Stimulated activated naive CD4-positive, alpha-beta T cell (primary cell): ENCODE data around the gene IL17RB.

Experiments
- DNase-seq, 6 experiments: peaks; one replicate each; lab custom pipeline; 2025; lab: John Stamatoyannopoulos, UW

Gene IL17RB

DNA sequence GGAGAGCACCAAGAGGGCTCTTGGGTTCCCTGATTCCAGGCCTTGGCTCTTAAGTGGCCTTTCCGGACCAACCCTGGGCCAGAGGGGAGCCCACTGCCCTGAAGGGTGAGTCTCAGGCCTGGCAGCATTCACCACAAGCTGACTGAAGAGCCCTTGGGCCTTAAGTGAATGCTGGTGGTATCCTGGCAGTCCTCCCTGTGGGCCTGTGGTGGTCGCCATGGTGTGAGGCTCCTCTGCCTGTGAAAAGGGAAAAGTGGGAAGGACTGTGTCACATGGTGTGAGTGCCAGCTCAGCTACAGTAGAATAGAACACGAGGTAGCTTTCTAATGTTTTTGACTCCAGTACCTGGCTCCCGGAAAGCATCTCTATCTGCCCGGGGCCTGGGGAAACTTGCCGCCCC lies 15.4 kb upstream of the IL17RB start:
- DNase-seq, result no peak

DNA sequence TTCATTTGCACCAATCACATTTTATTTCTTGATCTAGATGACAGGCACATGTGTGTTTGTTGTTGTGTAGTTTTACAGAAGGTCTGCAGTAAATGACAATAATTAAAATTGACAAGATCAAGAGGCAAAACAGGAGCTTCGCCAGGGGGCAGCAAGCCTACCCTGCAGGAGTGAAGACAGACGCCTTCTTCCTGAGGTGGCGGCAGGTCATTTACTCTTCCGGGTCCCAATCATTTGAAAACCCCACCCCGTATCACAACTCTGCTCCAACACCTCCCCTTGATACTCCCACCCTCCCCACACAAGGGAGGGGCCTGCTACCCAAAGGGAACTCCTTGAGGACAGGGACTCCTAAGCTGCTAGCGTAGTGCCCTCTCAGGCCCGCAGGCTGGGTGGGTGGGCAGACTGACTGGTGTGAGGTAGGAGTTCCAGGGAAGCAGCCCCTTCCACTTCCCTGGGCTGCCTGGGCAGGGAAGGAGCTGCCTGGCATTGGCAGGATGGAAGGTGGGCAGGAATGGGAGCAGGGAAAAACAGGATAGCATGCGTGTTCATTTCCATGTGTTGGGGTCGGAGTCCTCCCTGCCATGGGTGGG lies 13.2 kb upstream of the IL17RB start:
- no peak for DNase-seq

DNA sequence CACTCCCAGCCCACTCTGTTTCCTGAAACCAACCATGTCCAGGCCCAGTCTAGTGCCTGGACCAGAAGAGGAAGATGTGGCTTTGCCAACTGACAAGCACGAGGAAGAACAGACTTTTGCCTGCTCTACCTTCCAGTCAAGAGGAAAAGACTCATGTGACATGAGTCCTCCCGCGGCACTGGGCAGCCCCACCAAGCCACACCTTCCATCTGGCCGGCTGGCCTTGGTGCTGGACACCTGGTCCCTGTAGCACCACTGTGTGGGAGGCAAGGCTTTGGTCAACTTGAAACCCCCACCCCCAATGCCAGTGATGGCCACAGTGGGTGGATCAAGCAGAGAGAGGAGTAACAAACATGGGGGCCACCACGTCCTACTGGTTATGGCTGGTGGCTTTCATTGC lies 12.7 kb upstream of the IL17RB start:
- DNase-seq, result no peak

DNA sequence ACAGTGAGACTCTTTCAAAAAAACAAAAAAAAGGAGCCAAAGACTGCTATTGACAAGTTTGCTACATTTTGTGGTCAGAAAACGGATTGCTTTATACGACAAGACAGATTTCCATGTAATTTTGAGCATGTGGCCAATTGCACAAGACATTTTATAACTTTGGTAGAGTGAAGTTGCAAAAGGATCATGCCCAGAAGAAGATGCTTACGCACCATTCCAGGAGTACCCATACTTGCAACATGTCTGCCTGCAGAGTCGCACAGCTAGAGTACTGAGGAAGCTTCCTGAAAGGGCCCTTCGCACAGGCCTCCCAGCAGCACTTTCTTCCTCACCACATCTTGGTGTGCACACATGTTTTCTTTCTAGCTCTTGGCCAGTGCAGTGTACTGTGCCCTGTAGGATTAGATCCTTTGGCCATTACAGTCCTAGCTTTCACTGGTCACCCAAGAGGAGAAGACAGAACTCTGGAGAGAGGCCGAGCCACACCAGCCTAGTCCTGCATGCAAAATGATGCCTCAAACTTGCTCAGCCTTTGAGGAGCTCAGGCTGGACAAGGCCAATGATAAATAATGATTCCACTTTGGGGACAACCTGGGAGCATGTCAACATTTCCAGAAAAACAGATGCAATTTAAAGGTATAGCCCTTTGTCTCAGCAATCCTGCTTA lies 11.8 kb upstream of the IL17RB start:
- DNase-seq, result no peak

DNA sequence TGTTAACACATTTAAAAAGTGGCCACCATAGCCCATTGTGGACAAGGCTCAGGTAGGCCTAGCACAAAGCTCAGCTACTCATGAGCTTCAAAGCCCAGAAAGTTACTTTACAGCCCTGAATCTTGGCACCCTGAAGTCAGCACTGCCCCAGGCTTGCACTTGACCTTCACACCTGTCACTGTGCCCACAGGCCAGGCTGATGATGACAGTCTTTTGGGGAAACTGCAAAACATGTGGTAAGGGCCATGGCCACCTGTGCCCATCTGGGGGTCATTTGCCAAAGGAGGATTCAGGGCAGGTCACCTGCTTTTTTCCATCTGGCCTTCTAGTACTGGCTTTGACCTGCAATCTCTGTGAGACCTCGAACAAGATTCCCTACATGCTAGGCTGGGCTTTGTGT lies 11.1 kb upstream of the IL17RB start:
- no peak for DNase-seq

DNA sequence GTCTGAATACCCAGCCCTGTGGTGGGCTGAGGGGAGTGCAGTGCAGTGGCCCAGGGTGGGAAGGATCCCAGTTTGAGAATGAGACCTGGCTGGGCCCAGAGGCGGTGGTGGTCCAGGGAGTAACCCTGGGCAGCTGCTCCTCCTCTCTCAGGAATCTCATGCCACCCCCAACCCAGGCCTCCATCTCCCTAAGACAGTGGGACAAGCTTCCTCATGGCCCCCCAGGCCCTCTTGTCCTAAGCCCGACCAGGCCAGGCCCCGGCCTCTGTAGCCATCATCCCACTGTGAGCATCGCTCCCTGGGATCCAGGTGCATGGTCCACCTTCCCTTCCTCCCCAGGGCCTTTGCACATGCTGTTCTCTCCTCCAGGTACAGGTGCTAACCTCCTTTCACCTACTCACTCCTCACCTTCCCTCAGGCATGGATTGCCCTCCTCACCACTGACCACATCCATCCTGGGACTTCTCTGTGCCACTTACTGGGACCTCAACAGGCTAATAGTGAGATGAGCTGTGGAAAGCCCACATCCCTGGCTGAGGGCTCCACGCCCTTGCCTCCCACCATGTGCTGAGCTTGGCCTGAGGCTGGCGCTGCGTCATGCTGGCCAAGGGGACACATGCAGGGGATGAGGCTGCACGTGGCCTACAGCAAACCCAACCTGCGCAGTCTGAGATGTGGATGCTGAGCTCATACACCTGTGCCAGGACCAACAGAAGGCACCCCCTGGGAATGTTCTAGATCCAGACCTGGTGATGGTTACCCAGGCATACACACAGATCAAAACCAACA lies 10.1 kb upstream of the IL17RB start:
- DNase-seq, result no peak

DNA sequence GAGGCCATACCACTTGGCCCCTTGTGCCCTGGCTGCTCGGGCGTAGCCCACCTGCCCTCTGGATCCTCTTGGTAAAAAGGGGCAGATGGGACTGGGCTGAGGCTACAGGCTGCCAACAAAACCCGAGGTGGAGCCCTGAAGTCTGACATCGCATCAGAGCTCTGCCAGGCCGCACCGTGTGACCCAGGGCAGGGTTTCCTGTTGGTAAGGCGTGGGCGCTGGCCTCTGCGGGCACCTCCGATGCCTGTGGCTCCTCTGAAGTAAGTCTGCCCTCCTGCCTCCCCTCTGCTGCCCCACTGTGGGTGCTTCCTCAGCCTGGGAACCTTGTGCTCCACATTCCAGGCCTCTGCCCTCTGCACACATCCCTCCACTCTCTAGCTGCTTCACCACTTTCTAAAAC lies 9.0 kb upstream of the IL17RB start:
- no peak for DNase-seq

DNA sequence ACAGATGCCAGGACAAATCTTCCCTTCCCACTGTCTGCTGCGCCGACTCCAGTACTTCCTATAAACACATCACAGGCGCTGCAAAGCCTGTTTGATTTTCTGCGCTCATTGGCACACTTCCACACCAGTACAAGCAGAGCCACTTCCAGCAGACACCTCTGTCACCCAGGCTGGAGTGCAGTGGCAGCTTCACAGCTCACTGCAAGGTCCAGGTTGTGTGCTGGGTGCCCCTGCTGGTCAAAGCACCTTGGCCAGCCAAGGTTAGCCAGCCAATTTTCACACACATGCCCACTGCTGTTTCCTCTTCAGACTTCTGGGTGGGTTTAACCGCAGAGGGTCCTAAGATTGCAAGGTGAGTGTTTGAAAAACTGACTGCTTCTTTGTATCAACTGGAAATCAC lies 5.1 kb upstream of the IL17RB start:
- DNase-seq, result no peak

DNA sequence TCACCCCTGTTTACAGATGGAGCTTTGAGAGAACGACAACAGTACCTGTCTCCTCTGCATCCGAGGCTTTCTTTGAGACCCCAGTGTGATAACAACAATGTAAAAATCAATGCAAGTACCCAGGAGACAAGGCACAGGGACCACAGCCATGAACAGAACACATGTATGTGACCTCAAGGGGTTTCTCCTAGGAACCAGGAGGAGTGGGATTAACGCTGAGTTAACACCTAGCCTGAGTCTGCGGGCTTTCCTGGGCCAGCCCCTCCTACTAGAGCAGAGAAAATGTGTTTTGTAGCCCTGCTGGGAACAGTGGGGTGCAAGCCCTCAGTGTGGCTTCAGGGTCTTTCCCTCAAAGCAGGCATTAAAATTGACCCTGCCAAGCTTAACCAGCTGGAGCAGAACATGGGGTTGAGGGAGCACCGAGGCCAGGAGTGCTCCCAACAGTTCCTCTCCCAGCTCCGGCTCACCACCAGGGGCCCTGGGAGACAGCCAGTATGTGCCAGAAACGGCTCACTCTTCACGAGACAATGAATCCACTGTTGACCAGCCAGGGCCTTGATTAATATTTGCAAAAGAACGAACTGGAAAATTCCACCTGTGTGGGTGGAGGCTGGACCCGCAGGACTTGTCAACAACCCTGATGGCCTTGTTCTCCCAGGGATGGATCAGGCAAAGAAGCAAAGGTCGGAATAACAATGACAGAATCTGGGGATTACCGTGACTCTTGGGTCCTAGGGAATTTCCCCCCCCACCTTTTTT lies 3.8 kb upstream of the IL17RB start:
- DNase-seq, result no peak

DNA sequence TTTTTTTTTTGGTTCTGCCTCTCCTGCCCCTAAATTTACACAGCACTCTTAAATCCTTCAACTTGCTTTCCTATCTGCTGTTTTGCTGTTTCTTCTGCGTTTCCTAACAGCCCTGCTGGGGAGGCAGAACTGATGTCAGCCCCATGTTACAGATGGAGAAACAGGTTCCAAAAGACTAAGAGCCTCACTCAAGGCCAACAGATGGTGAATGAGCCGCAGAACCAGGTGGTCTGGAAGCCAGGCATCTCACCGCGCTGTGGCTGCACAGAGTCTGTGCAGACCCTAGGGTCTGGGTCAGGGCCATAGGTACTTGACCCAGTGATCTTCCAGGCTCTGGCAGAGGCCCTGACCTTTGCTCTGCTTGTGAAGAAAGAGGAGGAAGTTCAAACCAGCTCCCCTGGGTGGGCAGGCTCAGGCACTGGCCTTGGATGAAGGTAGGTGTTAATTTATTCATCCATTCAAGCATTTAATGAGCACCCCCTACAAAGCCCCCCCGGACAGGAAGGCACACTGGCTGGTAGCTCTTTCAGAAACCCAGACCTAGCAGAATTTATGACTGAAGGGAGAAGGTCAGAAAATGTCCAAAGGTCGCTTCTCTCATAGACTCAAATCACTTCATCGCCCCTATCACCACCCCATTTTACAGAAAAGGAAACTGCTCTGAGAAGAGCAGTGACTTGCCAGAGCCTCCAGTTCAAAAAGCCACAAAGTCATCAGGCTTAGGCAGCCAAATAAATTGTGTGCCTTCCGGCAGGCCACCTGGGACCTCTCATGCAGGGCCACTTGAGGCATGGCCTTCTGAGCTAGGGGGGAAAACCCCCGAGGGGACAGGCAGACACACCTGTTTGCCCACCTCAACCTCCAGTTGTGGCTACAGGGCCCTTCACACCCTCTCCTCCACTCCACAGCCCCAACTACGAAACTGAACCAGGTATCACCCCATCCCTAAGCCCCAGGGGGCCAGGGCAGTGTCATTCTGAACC lies 2.9 kb upstream of the IL17RB start:
- DNase-seq, result no peak

DNA sequence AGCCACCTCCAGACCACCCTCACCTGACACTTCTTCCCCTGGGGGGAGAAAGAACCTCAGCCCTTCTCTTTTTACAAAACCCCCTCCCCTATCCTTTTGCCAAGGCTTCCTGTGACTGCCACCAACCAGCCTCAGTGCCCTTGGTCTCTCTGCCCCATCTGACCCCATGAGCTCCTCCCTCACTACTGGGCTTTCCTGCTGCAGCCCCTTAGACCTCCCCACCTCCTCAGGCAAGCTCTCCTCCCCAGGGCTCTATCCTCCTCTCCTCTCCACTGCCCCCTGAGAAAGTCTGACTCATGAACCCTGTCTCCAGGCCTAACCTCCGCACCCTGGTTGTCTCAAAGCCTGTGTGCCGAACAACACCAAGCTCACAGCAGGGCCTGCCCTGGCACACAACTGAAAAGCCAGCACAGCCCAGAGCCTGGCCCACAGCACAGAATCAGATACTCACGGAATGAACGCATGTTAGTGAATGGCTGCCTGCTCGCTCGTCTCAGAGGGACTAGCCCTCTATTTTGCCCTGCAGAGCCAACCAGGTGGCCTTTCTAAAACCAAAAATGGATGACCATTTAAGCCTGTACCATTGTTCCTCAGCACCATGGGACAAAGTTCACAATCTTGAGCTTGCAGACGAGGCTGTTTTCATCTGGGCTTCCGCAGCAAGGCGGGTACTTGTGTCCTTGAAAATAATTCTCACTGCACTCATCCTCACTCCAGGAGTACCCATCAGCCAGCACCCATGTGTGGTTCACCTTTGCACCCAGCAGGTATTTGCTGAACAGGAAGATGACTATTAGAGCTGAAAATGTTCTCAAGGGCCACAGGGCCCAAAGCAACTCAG lies 1.9 kb upstream of the IL17RB start:
- DNase-seq, result no peak

DNA sequence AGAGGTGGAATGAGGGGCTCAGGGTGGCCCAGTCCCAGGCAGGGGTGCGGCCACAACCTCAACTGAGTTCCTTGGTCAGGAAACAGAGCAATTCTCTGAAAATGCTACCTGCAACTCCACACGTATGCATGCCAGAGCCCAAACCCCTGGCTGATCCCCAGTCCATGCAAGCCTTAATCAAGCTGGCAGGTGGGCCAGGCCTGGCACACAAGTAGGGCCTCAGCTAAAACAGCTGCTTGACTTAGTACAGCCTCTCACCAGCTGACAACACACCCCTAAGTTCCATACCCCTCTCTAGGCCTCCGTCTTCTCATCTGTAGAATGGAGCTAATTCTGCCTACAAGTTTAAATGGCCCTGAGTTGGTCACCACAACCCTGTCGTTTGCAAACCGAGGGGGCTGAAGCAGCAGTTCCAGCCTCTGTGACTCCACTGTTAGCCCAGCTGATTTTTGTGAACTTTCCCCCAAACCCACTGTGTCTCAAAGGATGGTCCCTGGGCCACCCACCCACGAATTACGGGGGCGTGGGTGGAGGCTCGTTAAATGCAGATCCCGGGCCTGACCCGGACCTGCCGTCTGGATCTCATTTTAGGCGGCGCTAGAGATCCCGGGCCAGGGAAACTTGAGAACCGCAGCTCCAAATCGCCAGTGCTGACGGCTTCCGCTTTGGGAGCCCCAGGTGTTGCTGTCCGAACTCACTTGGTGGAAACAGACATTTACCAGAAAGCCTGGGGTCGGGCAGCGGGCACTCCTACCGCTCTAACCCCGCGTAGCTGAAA lies 1.1 kb upstream of the IL17RB start:
- no peak for DNase-seq

DNA sequence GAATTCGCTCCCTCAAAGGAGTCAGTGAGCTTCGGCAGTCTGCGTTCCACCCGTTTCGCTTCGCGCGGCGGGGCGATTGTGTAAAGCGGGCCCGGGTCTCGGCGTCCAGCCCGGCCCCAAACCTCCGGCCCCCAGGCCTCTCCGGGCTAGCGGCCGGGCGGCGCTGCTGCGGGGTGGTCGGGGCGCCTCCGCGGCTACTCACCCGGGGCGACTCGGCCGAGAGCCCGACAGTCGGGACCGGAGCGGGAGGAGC lies 561 bp upstream of the IL17RB start:
- no peak for DNase-seq

DNA sequence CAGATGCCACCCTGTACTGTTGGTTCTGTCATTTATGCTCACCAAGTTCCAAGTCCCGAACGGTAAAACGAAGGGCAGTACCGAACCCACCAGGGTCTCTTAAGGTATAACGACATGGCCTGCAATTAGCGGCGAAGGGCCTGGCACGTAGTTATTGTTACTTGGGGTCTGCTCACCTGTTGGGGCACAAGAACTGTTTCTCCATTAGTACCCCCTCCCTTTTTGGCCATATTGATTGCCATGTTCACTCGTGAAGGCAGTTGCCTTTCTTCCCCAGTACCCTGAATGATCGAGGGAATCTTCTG lies 435 bp downstream of the IL17RB start:
- no peak for DNase-seq

DNA sequence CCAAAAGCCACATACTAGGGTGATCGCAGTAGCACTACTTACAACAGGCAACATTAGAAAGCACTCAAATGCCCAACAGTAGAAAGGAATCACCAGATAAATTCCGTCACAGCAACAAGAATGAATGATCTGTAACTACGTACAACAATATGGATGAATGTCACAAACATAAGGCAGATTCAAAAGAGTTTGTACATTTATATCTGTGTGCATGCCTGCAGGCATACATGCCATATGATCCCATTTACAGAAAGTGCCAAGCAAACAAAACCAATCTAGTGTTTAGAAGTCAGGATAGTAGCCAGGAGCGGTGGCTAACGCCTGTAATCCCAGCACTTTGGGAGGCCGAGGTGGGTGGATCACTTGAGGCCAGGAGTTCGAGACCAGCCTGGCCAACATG lies 3.5 kb downstream of the IL17RB start:
- DNase-seq, result no peak

DNA sequence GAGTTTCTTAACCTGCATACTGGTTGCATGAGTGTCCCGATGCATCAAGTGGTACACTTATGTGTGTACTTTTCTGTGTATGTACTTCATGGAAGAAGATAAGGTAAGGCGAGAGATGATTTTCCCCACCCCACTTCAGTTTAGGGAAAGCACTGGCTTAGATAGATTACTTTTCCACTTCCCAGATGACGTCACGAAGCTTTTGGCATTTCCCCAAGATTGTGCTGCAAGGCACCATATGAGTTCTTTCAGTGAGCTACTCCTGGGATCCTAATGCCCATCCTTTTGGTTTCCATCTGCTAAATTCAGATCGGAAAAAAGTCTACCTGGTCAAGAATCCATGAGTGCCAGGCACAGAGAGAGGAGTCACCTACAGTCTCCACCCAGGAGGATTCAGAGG lies 4.5 kb downstream of the IL17RB start:
- DNase-seq, result no peak

DNA sequence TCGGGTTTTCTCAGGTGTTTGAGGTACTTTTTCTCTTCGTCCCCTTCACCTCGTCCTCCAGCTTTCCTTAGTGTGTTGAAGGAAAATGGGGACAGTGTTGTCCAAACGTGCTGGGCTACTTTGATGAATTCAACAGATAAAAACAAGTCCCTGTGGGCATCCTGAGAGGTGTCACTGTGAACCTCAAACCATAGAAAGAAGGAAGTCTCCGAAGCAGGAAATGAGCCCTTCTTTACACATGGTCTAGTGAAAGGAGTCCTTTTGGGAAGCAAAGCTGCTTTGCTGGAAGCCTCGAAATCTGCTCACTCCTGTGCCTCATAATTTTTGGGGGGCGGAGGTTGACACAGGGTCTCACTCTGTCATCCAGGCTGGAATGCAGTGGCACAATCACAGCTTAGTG lies 10.6 kb downstream of the IL17RB start:
- DNase-seq, result no peak

DNA sequence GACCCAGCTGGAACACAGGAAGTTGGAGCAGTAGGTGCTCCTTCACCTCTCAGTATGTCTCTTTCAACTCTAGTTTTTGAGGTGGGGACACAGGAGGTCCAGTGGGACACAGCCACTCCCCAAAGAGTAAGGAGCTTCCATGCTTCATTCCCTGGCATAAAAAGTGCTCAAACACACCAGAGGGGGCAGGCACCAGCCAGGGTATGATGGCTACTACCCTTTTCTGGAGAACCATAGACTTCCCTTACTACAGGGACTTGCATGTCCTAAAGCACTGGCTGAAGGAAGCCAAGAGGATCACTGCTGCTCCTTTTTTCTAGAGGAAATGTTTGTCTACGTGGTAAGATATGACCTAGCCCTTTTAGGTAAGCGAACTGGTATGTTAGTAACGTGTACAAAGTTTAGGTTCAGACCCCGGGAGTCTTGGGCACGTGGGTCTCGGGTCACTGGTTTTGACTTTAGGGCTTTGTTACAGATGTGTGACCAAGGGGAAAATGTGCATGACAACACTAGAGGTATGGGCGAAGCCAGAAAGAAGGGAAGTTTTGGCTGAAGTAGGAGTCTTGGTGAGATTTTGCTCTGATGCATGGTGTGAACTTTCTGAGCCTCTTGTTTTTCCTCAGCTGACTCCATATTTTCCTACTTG lies 11.9 kb downstream of the IL17RB start:
- DNase-seq, result no peak

DNA sequence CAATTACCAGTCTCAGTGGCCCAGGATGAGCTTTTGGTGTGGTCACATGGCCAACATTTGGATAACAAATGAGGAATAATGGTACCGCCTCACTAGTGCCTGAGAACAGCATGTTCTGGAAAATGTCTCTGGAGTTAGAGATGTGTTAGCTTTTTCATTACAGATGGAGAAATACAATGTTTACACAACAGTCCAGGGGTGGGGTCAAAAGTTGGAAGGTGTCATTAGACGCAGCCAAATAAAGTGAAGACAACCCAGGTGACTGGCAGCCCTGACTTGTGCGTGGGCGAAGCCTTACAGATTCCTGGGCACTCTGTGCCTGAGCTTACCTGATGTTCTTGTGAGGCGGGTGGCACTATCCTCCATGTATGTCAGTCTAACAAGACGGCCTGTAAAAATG lies 12.8 kb downstream of the IL17RB start:
- DNase-seq, result no peak

DNA sequence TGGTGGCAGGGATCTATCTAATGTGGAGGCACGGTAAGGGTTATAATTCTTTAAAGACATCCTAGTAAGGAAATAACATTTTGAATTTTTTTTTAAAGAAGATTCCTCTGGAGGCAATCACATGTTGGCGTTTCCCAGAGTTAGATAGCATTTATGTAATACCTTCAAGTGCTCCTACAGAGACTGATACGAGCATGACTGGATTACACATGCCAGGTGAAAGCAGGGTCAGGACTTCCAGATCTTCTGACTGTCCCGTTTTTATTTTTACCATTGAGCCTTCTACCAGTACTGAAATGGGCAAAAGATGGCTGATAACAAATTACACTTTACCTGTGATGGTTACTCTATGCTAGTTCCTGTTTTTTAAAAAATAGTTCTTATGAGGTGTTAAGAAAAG lies 13.8 kb downstream of the IL17RB start:
- DNase-seq, result no peak
